ENCODE data around the gene NFE2L1. TPM values are rescaled to one million over a fixed set of nuclear protein-coding genes. Genes with fewer than 3 reads are reported as not detected.

NFE2L1 gene
- total RNA-seq, 4 donors from 2014 or later, result 164 to 281 (median 264) TPM

DNA sequence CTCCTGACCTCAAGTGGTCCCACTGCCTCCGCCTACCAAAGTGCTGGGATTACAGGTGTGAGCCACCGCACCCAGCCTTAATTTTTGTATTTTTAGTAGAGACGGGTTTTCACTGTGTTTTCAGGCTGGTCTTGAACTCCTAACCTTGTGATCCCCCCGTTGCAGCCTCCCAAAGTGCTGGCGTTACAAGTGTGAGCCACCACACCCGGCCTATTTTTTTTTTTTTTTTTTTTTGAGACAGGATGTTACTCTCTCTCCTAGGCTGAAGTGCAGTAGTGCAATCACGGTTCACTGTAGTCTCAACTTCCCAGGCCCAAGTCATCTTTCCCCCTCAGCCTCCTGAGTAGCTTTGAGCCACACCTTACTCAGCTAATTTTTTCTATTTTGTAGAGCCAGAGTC lies 56.3 kb downstream of the NFE2L1 start:
- TF ChIP-seq POLR2AphosphoS5 (IDR thresholded peaks at IDR 0.05), result no peak
- TF ChIP-seq POLR2A (IDR thresholded peaks at IDR 0.05; ENCODE audit: low read depth), result no peak
- no peak for TF ChIP-seq EP300 (IDR thresholded peaks at IDR 0.05)
- TF ChIP-seq, protein P1, sequence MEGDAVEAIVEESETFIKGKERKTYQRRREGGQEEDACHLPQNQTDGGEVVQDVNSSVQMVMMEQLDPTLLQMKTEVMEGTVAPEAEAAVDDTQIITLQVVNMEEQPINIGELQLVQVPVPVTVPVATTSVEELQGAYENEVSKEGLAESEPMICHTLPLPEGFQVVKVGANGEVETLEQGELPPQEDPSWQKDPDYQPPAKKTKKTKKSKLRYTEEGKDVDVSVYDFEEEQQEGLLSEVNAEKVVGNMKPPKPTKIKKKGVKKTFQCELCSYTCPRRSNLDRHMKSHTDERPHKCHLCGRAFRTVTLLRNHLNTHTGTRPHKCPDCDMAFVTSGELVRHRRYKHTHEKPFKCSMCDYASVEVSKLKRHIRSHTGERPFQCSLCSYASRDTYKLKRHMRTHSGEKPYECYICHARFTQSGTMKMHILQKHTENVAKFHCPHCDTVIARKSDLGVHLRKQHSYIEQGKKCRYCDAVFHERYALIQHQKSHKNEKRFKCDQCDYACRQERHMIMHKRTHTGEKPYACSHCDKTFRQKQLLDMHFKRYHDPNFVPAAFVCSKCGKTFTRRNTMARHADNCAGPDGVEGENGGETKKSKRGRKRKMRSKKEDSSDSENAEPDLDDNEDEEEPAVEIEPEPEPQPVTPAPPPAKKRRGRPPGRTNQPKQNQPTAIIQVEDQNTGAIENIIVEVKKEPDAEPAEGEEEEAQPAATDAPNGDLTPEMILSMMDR (IDR thresholded peaks at IDR 0.05), result no peak
- Histone ChIP-seq H3K4me3 (no peak overlapping the region), H3K27ac (replicated peaks in 1 of 4) (no peak overlapping the region), H3K27me3 (no peaks in the 10 kb centered on the region), H3K36me3 (no peaks in the 10 kb centered on the region), H3K9me3 (peaks cover 0 to 3% (median 0%) of the 10 kb centered on the region in 4 donors), H3K4me1 (peaks cover 20 to 42% (median 36%) of the 10 kb centered on the region in 4 donors)
- intact Hi-C loops (cut with DNase I), result no loop called here
- no peak for DNase-seq (ENCODE audit: extremely low spot score)
- 87% methylated on average over 7 of the region's 7 CpGs for WGBS

GRCh38 chr17:48106802-48107136 lies 58.6 kb downstream of the NFE2L1 start:
- peaks cover 15 to 41% (median 35%) of the 10 kb centered on the region in 4 donors for H3K4me1 ChIP-seq
- 53% methylated on average over 13 of the region's 13 CpGs for WGBS
- no peak for TF ChIP-seq EP300 (IDR thresholded peaks at IDR 0.05)
- TF ChIP-seq, protein P1 (IDR thresholded peaks at IDR 0.05), result no peak
- TF ChIP-seq POLR2AphosphoS5 (IDR thresholded peaks at IDR 0.05), result no peak
- no peak for TF ChIP-seq POLR2A (IDR thresholded peaks at IDR 0.05; ENCODE audit: low read depth)
- intact Hi-C loops (cut with DNase I), result no loop called here
- peak overlapping the region; percentile 63 to 93 (median 78) for H3K4me3 ChIP-seq
- DNase-seq (ENCODE audit: extremely low spot score), result no peak
- peaks cover 0 to 3% (median 0%) of the 10 kb centered on the region in 4 donors for H3K9me3 ChIP-seq
- peak overlapping the region; percentile 87 to 96 (median 92) for H3K27ac ChIP-seq (replicated peaks in 1 of 4)
- no peaks in the 10 kb centered on the region for H3K36me3 ChIP-seq
- no peaks in the 10 kb centered on the region for H3K27me3 ChIP-seq

GRCh38 chr17:48107137-48108055 lies 59.2 kb downstream of the NFE2L1 start, which contains the start of gene SNX11:
Gene SNX11 (plus strand): TSS chr17:48107766. CDS start chr17:48112044, 4,278 bp downstream.
- TF ChIP-seq EP300 (IDR thresholded peaks at IDR 0.05) (no peak), POLR2AphosphoS5 (IDR thresholded peaks at IDR 0.05) (peak; percentile 78 to 89), POLR2A (IDR thresholded peaks at IDR 0.05; ENCODE audit: low read depth) (no peak)
- TF ChIP-seq, protein P1 (IDR thresholded peaks at IDR 0.05), result peak in 1 of 3 experiments; percentile 11
- H3K27me3 ChIP-seq, result no peaks in the 10 kb centered on the region
- peak within 1 kb of the TSS; percentile 63 to 93 (median 78) for H3K4me3 ChIP-seq
- H3K36me3 ChIP-seq, result peaks cover 0 to 5% (median 0%) of the 10 kb centered on the region in 4 donors
- peak; percentile 99 for DNase-seq (ENCODE audit: extremely low spot score)
- WGBS, result under 1% methylated on average over 32 of the region's 64 CpGs
- peaks cover 15 to 40% (median 35%) of the 10 kb centered on the region in 4 donors for H3K4me1 ChIP-seq
- peaks cover 0 to 3% (median 0%) of the 10 kb centered on the region in 4 donors for H3K9me3 ChIP-seq
- peak within 1 kb of the TSS; percentile 87 to 96 (median 92) for H3K27ac ChIP-seq (replicated peaks in 1 of 4)
- intact Hi-C loops (cut with DNase I), result no loop called here

DNA sequence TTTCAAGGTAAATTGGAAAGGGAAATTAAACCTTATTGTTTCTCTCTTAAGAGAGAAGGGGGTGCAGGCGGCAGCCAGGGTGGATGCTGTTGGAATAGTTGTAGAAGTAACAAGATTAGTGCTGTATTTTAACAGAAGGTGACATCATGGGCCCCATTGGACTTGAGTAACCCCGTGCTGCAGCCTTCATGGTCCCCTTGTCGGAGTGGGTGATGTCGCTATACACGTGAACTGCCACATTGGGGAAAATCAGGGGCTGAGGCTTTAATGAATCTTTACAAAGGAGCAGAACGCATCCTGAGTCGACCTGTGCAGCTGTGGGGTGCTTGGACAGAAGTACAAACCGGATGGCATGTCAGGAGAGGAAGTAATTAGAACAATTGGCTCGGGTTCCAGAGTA lies 62.6 kb downstream of the NFE2L1 start:
- WGBS, result 70% methylated on average over 9 of the region's 9 CpGs

More for the DNA sequence above, 62.6 kb downstream of the NFE2L1 start:
- H3K27ac ChIP-seq (replicated peaks in 1 of 4), result no peak overlapping the region
- DNase-seq (ENCODE audit: extremely low spot score), result no peak
- no peak for TF ChIP-seq POLR2A (IDR thresholded peaks at IDR 0.05; ENCODE audit: low read depth)
- TF ChIP-seq POLR2AphosphoS5 (IDR thresholded peaks at IDR 0.05), result no peak
- TF ChIP-seq, protein P1 (IDR thresholded peaks at IDR 0.05), result no peak
- TF ChIP-seq EP300 (IDR thresholded peaks at IDR 0.05), result no peak
- intact Hi-C loops (cut with DNase I), result no loop called here
- H3K9me3 ChIP-seq, result no peaks in the 10 kb centered on the region
- H3K4me3 ChIP-seq, result no peak overlapping the region
- H3K4me1 ChIP-seq, result peaks cover 15 to 40% (median 35%) of the 10 kb centered on the region in 4 donors
- H3K27me3 ChIP-seq, result no peaks in the 10 kb centered on the region
- H3K36me3 ChIP-seq, result peaks cover 2 to 39% (median 25%) of the 10 kb centered on the region in 4 donors

Small RNA genes within 50 kb of the gene (small RNA-seq; reads per million reads assigned to genes)
- gene AC004477.2 (0 reads per million in 3 donors), gene MIR152 (196 to 281 (median 258) reads per million in 3 donors), gene RNU6-1201P (0 reads per million in 3 donors)

Other genes with a start within 250 kb of the NFE2L1 start
- gene OSBPL7, start 226.6 kb upstream of the NFE2L1 start, total RNA-seq, result 1 to 10 TPM; 2.0 to 8.4 (median 4.7) TPM
- gene MRPL10, start 216.8 kb upstream of the NFE2L1 start, total RNA-seq, result 10 to 100 TPM; 43.6 to 86.8 (median 63.2) TPM
- under 1 TPM in 1 of 4 donors, not detected in 3; 0.45 TPM for gene LRRC46, start 216.7 kb upstream of the NFE2L1 start, total RNA-seq
- gene SCRN2, start 207.1 kb upstream of the NFE2L1 start, total RNA-seq, result 10 to 100 TPM in 3 of 4 donors, 1 to 10 TPM in 1; 9.6 to 34.0 (median 23.1) TPM
- gene SP6, start 197.2 kb upstream of the NFE2L1 start, total RNA-seq, result under 1 TPM; under 0.01 to 0.71 (median 0.25) TPM
- 10 to 100 TPM in 1 of 4 donors, 1 to 10 TPM in 3; 7.1 to 16.0 (median 9.4) TPM for gene SP2, start 152.1 kb upstream of the NFE2L1 start, total RNA-seq
- 10 to 100 TPM; 21.2 to 32.8 (median 27.6) TPM for gene PNPO, start 106.8 kb upstream of the NFE2L1 start, total RNA-seq
- gene PRR15L, start 90.5 kb upstream of the NFE2L1 start, total RNA-seq, result not detected
- gene CDK5RAP3, start 77.2 kb upstream of the NFE2L1 start, total RNA-seq, result 10 to 100 TPM; 43.9 to 70.2 (median 58.4) TPM
- 10 to 100 TPM; 58.1 to 73.9 (median 64.1) TPM for gene COPZ2, start 10.6 kb upstream of the NFE2L1 start, total RNA-seq
- 10 to 100 TPM; 32.1 to 59.5 (median 39.7) TPM for gene CBX1, start 53.1 kb downstream of the NFE2L1 start, total RNA-seq
- gene SNX11, start 59.4 kb downstream of the NFE2L1 start, total RNA-seq, result 10 to 100 TPM; 16.1 to 22.0 (median 20.3) TPM